ENCODE data around the gene FBXW7. TPM values are rescaled to one million over a fixed set of nuclear protein-coding genes. Genes with fewer than 3 reads are reported as not detected.
"Not testable (repeated sequence)": the region's sequence is repeated elsewhere in the genome, so short reads cannot be mapped to it uniquely, and the experiment has no call there.

Gene FBXW7
- total RNA-seq, 1 donor from 2014 or later: 128 TPM

- Histone ChIP-seq H3K27me3 (no peaks in the 10 kb centered on the region), H3K4me1 (no peaks in the 10 kb centered on the region), H3K4me3 (no peak overlapping the region), H3K9me3 (no peaks in the 10 kb centered on the region), H3K27ac (no peak overlapping the region), H3K36me3 (no peaks in the 10 kb centered on the region)
- DNase-seq (ENCODE audit: low spot score in 2 of 2): no peak
- intact Hi-C loops (cut with DNase I): no loop called here
- TF ChIP-seq CTCF (IDR thresholded peaks at IDR 0.05): no peak
Measured at GRCh38 chr4:152558396-152558795, 22.5 kb upstream of the FBXW7 start.

- intact Hi-C loops (cut with DNase I): no loop called here
- no peak for TF ChIP-seq CTCF (IDR thresholded peaks at IDR 0.05)
Measured at GRCh38 chr4:152556834-152557233, 20.9 kb upstream of the FBXW7 start.

GRCh38 chr4:152556283-152556682 is 20.4 kb upstream of the FBXW7 start:
- Histone ChIP-seq H3K27me3 (no peaks in the 10 kb centered on the region), H3K9me3 (no peaks in the 10 kb centered on the region), H3K4me3 (no peak overlapping the region), H3K4me1 (no peaks in the 10 kb centered on the region), H3K36me3 (no peaks in the 10 kb centered on the region), H3K27ac (no peak overlapping the region)
- no peak for TF ChIP-seq CTCF (IDR thresholded peaks at IDR 0.05)
- intact Hi-C loops (cut with DNase I): no loop called here
- DNase-seq (ENCODE audit: low spot score in 2 of 2): no peak

More at GRCh38 chr4:152556834-152557233, 20.9 kb upstream of the FBXW7 start:
- H3K36me3 ChIP-seq: no peaks in the 10 kb centered on the region
- no peak overlapping the region for H3K27ac ChIP-seq
- H3K27me3 ChIP-seq: no peaks in the 10 kb centered on the region
- no peak for DNase-seq (ENCODE audit: low spot score in 2 of 2)
- H3K9me3 ChIP-seq: no peaks in the 10 kb centered on the region
- H3K4me1 ChIP-seq: no peaks in the 10 kb centered on the region
- H3K4me3 ChIP-seq: no peak overlapping the region

GRCh38 chr4:152554742-152555141 is 18.9 kb upstream of the FBXW7 start:
- no peak for TF ChIP-seq CTCF (IDR thresholded peaks at IDR 0.05)
- intact Hi-C loops (cut with DNase I): no loop called here

GRCh38 chr4:152550687-152551086 is 14.8 kb upstream of the FBXW7 start:
- H3K27me3 ChIP-seq; DNase-seq (ENCODE audit: low spot score in 2 of 2); intact Hi-C loops (cut with DNase I); H3K9me3 ChIP-seq; H3K27ac ChIP-seq; H3K36me3 ChIP-seq; H3K4me1 ChIP-seq; H3K4me3 ChIP-seq: not testable (repeated sequence)

More at GRCh38 chr4:152554742-152555141, 18.9 kb upstream of the FBXW7 start:
- Histone ChIP-seq H3K4me1 (no peaks in the 10 kb centered on the region), H3K4me3 (no peak overlapping the region), H3K27me3 (no peaks in the 10 kb centered on the region), H3K9me3 (no peaks in the 10 kb centered on the region), H3K36me3 (no peaks in the 10 kb centered on the region), H3K27ac (no peak overlapping the region)
- no peak for DNase-seq (ENCODE audit: low spot score in 2 of 2)

- H3K4me1 ChIP-seq: no peaks in the 10 kb centered on the region
- H3K9me3 ChIP-seq: no peaks in the 10 kb centered on the region
- no peak overlapping the region for H3K27ac ChIP-seq
- DNase-seq (ENCODE audit: low spot score in 2 of 2): no peak
- no peaks in the 10 kb centered on the region for H3K36me3 ChIP-seq
- intact Hi-C loops (cut with DNase I): no loop called here
- no peak for TF ChIP-seq CTCF (IDR thresholded peaks at IDR 0.05)
- no peaks in the 10 kb centered on the region for H3K27me3 ChIP-seq
- H3K4me3 ChIP-seq: no peak overlapping the region
Measured at GRCh38 chr4:152545088-152545487, 9.2 kb upstream of the FBXW7 start.

- DNase-seq (ENCODE audit: low spot score in 2 of 2); H3K4me3 ChIP-seq; intact Hi-C loops (cut with DNase I); H3K9me3 ChIP-seq; H3K27ac ChIP-seq; H3K36me3 ChIP-seq; H3K27me3 ChIP-seq; H3K4me1 ChIP-seq: not testable (repeated sequence)
Measured at GRCh38 chr4:152544533-152544932, 8.6 kb upstream of the FBXW7 start.

All from ascending aorta (tissue), 2 donors.